ENCODE data around the gene SIK2.
"Not testable (repeated sequence)": the region's sequence is repeated elsewhere in the genome, so short reads cannot be mapped to it uniquely, and the experiment has no call there.

SIK2 gene

DNA sequence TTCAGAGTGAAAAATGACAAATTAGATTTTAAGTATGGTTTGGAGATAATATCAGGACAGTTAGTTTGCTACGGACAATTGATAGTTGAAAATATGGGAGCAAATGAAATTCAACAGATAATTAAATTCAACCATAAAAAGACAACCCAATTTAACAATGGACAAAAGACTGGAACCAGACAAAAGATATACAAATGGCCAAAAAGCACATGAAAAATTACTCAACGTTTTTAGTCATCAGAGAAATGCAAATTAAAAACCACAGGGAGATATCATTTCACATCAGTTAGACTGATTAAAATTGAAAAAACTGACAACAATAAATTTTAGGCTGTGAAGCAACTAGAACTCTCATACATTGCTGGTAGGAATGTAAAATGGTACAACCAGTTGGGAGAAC, 27.2 kb downstream of the SIK2 start:
- no peak for DNase-seq

DNA sequence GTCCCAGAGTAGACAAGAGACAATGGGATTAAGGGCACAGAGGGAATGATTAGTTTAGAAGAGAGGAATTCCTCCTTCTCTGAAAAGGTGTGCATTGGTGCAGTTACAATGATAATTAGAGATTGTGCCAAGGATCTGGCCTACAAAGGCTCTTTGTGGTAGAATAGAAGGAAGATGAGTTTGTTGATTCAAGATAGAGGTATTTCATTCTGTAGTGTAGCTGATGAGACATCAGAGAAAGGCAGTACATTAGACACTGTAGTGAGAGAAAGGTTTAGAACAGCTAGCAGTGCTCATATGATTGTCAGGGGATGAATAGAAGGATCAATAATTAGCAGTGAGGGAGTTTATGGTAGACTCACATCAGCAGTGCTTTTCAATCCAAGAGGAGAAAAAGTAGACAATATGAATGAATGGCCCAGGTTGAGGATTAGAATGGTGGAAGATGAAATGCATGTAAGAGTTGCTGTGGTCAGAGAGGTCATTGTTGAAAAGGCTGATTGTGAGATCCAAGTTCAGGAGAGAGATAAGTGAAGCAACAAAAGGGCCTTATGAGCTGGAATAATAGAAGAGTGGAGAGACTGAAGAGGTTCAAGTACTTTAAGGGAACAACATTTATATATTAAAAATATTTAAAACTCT, 28.9 kb downstream of the SIK2 start:
- DNase-seq = no peak

DNA sequence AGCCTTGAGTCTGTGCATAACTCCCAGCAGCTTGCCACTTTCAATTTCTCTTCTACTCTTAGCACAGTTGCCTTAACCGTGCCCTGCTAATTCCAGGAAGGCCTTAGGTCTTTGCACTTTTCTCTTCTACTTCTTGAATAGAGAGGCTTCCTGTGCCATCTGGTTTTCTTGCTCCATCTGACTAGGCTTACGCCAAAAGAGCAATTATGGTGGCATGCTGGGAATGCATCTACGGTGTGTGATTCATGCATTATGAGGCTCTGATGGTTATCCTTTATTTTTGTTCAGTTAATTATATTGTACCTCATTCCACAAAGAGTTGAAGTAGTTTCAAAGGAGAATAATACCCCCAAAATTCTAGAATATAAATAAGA, 29.4 kb downstream of the SIK2 start:
- no peak for DNase-seq

DNA sequence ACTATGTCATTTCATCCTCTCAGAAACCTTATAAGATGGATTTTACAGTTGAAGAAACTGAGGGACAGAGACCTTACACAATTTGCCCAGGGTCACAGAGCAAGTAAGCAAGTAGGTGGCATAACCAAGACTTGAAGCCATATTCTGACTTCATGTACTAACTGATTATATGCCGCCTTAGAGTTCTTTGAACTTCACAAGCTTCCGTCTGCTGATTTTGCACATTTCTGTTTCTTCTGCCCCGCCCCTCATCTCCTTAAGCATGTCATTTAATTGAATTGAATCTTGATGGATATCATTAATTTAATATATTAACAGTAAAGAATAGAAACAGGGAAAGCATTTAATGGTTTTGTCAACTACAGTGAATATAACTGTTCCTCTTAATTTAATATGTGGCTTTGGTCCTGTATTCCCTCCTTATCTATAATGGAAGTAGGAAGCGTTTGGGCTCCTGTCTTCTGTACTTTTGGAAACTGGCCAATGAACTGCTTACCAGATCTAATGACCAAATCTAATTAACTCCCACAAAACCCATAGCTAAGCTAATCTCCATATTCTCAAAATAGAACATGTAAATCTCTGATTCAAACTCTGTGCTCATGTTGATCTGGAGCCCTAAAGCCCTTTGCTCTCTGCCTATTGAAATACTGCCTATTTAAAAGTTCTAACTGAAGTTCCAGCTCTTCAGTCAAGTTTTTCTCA, 30.4 kb downstream of the SIK2 start:
- no peak for DNase-seq

DNA sequence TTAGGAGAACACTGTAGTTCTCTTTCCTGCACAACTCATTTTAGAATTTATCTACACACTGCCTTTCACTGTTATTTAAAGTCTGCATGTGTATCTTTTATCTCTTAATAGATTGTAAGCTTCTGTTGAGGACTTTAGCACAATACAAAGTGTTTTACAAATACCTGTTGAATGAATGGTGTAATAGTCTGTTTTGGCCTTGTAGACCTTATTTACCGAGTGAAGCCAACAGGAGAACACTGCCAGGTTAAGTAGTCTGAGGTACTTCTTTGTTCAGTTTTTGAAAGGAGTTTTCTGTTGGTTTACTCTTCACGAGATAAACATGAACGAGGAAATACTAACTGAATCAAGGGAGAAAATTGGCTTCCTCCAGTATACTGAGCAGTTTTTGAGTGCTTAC, 31.0 kb downstream of the SIK2 start:
- no peak for DNase-seq

DNA sequence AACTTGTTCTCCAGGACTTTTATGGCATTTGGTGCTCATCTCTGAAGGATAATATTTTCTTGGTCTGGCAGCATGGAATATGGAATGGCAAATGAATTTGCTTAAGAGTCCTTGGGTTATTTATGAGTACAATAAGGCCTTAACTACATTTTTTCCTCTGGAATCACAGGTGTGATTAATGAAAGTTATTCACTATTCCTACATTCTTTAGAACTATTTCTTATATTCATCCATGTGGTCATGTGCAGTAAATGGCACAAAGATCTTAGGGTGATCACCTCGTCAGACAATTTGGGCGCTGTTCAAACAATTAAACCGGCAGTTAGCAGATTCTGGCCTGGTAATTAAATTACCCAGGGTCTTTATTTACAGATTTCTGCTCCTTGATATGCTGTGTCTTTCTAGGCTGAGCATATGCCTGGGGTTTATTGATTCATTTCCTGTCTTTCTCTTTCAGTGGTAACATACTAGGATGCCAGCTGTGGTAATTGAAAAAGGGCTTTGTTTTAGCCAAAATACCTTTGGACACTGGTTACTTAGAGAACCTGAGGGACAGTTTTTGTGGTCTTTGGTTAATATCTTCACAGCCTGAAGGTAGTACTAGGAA, 31.6 kb downstream of the SIK2 start:
- DNase-seq = peak; percentile 7 to 30

DNA sequence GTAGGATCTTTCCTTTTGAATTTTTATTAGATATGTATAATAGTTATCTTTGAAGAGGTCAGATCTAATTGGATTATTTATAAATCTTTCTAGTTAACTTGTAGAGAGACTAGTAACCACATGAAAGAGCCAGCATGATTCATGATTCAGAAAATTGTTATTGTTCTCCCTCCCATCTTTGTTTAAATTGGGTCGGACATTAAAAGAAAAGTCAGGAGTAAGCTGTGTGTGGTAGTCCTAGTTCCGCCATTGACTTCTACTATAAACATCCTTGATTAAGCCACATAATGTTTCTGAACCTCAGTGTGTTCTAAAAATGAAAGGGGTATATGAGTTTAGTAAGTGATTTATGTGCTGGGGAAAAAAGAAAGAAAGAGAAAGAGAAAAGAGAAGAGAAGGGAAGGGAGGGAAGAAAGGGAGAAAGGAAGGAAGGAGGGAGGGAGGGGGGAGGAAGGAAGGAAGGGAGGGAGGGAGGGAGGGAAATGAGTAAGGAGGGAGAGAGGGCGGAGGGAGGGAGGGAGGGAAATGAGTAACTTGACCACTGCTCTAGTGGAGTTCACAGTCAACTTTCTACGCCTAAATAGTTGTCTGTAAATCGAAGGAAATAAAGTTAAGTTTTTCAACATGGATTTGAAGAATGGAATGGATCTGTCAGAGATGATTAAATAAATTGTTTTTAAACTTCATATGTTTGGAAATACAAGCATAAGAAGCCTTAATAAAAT, 32.9 kb downstream of the SIK2 start:
- DNase-seq = no peak

DNA sequence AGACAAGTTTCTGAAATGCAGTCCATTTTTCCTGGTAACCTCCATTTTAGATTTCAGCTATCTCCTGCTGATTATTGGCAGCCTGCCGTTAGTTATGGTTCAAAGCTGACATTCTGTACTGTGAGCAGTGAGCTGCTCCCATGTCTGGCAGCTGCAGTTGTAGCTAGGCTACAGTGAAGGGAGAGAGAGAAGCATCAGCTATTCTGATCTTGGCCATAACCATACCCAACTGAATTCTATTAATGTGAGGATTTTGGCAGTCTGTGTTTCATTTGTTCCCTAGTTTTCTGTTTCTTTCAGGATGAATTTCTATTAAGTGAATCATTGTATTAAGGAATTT, 33.4 kb downstream of the SIK2 start:
- no peak for DNase-seq

DNA sequence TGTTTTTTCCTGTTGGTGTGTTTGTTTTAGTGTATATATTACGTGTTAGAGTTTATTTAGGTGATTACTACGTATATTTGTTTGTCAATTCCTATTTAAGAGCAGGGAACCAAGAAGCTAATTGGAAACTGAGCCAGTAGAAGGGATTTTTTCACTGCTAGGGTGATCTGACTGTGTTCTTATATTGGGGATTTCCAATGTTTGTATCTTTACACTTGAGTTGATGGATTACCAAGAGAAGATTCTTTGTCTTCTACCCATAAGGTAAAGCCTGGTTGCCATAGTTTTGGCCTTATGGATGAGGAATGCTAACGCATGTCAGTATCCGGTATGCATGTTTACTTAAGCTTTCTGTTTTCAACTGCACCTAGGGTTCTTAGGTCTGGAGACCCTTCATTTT, 35.6 kb downstream of the SIK2 start:
- no peak for DNase-seq

DNA sequence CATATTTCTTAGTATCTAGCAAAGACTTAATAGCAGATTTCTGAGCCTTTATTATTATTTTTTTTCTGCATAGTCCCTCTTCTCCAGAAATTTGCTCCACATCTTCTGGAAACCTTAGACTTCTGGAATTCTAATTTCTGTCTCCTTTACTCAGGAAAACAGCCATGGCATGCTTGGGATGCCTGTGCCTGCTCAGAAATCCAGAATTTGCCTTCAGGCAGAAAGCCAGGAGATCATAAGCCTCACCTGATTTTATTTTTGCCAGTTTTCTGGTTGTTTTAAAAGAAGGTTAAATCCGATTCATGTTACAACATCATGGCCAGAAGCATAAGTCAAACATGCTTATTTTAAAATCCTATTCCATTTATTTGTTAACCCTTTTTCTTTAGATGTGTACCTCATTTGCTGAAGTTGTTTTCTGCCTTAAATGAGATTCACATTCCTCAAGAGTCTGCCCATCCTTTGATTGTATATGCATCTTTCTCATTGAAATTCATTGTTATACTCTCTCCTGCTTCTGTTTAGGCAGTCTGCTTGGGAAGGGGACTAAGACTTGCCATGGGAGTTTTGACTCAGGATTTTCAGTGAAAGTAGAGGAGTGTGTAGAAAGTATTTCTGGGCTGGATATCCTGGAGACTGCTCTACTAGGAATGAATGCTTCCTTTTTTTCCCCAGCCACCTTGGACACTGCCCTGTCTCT, 37.1 kb downstream of the SIK2 start:
- no peak for DNase-seq

DNA sequence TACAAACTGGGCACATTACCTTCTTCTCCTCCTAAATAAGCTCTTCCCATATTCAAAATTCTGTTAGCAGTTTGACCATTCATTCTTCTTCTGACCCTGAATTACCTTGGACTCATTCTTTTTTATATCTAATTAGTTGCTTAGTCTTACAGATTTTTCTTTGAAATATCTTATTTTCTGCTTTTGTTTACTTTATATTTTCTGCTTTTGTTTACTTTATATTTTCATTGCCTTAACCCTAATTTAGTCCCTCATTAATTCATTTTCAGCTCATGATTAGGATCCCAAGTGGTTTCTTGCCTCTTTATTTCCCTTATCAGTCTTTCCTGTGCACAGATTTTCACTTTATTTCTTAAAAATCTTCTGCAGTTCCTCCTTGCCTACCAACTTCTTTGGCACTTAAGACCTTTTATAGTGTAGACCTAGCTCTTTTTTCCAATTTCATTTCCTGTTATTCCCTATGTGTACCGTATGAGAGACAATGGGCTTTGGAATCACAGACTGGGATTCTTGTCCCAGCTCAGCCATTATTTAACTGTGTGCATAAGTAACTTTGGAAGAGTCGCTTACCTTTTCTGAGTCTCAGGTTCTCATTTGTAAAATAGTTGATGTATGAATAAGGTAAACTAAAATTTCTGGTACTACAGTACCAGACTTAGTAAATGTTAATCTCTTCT, 39.2 kb downstream of the SIK2 start:
- DNase-seq = no peak

DNA sequence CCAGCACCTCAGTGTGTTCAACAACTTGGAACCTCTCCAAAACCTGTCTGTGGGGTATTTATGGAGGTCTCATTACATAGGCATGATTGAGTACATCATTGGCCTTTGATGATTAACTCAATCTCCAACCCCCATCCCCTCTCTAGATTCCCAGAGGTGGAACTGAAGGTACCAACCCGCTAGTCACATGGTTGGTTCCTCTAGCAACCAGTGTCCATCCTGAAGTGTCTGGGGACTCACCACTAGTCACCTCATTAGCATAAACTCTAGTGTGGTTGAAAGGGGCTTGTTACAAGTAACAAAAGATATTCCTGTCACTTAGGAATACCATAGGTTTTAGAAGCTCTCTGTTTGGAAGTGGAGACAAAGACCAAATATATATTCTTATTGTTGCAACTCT, 40.3 kb downstream of the SIK2 start:
- DNase-seq = no peak

DNA sequence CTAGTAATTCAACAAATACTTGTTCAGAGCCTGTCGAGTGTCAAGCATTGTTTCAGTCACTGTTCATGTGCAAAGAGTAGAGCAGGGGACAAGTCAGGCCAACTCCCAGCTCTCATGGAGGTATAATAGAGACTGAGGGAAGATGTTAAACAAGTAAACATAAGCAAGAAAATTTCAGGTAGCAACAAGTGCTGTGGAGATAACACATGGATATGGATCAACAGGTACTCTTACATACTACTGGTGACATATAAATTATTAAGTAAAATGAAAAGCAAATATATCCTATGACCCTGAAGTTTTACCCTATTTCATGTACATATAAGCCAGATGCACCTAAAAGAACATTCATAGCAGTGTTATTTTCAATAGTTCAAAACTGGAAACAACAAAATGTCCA, 42.7 kb downstream of the SIK2 start:
- no peak for DNase-seq

DNA sequence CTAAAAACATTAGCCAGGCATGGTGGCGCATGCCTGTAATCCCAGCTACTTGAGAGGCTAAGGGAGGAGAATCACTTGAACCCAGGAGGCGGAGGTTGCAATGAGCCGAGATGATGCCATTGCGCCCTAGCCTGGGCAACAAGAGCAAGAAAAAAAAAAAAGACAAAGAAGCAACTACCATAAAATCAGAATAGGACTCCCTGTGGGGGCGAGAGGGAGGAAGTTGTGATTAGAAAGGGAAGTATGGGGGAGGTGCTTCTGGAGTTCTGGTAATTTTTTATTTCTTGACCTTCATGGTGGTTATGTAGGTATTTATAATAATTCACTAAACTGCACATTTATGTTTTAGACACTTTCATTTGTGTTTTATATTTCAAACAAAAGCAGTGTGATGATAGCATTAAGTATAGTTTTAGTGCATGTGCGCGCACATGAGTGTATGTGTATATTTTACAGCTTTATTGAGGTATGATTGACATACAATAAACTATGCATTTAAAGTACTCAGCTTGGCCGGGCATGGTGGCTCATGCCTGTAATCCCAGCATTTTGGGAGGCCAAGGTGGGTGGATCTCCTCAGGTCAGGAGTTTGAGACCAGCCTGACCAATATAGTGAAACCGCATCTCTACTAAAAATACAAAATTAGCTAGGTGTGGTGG, 43.5 kb downstream of the SIK2 start:
- no peak for DNase-seq

DNA sequence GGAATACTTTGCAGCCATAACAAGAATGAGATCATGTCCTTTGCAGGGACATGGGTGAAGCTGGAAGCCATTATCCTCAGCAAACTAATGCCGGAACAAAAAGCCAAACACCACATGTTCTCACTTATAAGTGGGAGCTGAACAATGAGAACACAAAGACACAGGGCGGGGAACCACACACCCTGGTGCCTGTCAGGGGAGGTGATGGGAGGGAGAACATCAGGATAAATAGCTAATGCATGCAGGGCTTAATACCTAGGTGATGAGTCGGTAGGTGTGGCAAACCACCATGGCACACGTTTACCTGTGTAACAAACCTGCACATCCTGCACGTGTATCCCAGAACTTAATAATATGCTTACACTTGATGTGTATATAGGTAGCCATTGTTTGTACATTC, 49.1 kb downstream of the SIK2 start:
- not testable (repeated sequence) for DNase-seq

DNA sequence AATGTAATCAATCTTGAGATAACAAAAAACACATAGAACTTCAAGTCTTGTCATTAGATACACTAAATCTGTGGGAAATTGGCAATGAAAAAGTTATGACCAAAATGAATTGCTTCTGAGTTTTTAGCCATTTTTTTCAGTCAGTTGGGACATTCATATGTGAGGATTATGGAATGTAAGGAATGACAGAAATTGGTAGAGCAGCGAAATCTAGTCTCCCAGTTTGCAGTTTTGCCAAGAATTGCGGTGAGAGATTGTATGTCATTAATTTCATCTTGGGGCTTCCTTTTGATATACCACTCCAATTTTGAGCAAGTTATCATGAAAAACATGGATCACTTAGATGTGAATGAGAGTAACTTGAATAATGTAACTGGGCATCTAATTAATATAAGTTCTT, 49.9 kb downstream of the SIK2 start:
- no peak for DNase-seq

DNA sequence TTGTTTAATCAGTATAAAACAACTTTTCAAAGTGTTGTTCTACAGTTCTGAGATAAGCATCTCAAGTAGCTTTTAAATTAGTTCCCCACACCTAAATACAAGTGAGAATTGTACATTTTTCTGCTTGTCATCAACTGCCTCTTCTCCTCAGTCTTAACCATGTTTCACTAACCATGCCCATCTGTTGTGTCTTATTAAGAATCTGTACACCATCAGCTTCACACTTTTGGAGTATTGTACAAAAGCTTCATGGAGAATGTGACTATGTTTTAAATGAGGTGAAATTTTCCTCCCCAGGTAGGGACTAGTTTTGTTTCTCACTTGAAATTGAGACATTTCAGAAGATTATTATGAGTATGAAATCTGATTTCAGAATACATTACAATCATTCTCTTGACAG, 52.4 kb downstream of the SIK2 start:
- DNase-seq = no peak

DNA sequence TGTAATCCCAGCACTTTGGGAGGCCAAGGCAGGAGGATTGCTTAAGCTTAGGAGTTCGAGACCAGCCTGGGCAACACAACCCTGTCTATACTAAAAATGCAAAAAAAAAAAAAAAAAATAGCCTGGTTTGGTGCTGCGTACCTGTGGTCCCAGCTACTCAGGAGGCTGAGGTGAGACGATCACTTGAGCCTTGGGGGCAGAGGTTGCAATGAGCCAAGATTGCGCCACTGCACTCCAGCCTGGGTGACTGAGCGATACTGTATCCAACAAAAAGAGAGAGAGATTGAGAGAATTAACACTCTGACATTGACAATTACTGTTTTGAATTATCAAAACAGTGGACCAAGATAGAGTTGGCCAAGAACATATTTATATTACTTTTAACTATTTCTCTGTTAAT, 53.7 kb downstream of the SIK2 start:
- DNase-seq = no peak

DNA sequence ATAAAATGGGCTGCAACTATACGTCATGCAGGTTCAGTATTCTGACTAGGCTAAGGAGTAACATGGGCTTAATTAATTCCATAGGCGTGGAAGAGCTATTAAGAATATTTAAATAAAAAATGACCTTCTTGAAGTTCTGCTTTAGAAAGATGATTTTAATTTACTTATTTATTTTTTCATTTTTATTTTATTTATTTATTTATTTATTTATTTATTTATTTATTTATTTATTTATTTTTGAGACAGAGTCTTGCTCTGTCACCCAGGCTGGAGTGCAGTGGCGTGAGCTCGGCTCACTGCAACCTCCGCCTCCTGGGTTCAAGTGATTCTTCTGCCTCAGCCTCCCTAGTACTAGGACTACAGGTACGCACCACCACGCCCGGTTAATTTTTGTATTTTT, 55.7 kb downstream of the SIK2 start:
- not testable (repeated sequence) for DNase-seq

DNA sequence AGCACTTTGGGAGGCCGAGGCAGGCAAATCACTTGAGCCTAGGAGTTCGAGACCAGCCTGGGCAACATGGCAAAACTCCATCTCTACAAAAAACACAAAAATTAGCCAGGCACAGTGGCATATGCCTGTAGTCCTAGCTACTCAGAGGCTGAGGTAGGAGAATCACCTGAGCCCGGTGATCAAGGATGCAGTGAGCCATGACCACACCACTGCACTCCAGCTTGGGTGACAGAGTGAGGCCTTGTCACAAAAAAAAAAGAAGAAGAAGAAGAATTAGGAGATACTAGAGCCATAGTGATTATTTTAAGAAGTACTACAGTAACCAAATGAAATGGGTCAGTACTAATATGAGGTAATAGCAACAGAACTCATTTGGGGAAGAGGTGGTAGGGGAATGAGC, 56.2 kb downstream of the SIK2 start:
- not testable (repeated sequence) for DNase-seq

DNA sequence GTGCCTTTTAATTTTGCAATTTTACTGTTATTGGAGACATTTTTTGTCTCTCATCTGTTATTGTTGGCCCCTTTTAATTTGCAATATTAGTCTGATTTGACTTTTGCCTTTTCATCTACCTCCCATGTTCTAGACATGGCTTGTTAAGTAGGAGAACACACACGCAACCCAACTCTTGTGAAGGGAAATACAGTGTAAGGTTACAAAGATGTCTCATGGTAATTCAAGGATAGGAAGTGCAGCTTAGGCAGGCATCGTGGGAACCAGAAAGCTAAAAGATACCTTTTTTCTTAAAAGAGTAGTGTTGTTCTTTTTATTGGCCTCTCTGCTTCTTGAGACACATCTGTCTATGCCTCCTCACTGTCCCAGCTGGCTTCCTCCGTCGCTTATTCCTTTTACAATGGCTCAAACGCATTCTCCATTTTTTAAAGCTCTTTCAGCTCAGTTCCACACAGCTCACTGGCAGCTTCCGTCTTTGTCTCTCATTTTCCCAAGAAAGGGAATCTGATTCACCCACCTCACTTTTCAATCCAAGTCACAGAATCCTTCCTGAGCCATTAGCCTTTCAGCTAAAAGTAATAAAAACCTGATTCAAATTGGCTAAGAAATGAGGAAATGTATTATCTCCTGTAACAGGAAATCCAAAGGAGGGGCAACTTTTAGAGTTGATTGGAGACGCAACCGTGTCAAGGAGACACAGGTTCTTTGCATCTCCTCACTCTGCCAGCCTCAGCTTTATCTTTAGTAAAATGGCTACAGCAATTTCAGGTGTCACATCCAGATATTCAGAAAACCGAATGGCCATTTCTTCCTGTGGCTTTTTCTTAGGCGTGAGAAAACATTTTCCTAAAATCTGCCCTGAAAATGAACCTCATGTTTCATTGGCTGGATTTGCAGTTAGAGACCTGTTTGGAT, 57.2 kb downstream of the SIK2 start:
- no peak for DNase-seq
